Measurements from ENCODE around the gene ABCD3.

DNA sequence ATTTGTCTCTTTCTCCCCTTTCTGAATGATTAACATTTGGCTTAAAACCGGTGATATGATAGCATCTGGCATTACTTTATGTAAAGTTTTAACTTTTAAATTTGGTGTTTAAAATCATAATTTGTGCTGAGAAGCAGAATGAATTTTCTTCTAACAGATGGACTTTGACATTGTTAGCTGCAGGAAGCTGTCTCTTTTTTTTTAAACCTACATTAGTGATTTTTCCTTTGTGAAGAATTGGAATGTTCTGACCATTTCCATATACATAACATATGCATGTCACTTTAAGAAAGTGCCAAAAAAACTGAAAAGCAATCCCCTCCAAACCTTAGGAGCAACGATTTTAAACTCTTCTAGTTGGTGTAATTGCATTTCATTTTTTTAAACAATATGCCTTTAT is 101.2 kb downstream of the ABCD3 start:
- no peak for TF ChIP-seq POLR2A (IDR thresholded peaks at IDR 0.05)
- no peak for TF ChIP-seq CTCF (IDR thresholded peaks at IDR 0.05)

All from tibial nerve (tissue), 3 donors.